ENCODE measurements around the gene CORO2A.
A peak's percentile ranks its signal among the peaks of the same experiment; 100 is the strongest.

CORO2A gene, protein sequence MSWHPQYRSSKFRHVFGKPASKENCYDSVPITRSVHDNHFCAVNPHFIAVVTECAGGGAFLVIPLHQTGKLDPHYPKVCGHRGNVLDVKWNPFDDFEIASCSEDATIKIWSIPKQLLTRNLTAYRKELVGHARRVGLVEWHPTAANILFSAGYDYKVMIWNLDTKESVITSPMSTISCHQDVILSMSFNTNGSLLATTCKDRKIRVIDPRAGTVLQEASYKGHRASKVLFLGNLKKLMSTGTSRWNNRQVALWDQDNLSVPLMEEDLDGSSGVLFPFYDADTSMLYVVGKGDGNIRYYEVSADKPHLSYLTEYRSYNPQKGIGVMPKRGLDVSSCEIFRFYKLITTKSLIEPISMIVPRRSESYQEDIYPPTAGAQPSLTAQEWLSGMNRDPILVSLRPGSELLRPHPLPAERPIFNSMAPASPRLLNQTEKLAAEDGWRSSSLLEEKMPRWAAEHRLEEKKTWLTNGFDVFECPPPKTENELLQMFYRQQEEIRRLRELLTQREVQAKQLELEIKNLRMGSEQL

GRCh38 chr9:98192503-98193335, at the start of gene CORO2A:
CORO2A (minus strand) TSS chr9:98192637; CDS start chr9:98157660, 34,977 bp downstream.
- peak; percentile 61 for DNase-seq

- no peak for DNase-seq
These were observed 49.2 kb upstream of the CORO2A start for GRCh38 chr9:98241357-98242300.

DNA sequence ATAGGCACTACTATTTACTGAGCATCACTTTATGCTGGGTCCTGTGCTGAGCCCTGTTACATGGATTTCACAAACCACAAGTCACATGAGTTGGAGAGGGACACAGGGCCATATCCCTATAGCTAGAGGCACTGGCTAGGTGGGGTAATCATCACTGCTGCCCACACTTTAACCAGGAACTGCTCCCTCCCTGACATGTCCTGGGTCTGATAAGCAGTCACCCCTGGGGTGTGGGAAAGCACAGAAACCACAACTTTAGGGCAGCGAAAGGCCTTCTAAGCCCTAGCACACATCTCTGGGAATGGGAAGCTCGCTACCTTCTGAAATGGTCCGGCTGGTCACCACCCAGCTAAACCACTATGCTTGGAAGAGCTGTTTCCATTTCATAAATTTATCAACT, 48.0 kb upstream of the CORO2A start:
- DNase-seq: no peak

GRCh38 chr9:98236901-98237487, 44.6 kb upstream of the CORO2A start:
- no peak for DNase-seq

GRCh38 chr9:98235126-98235525, 42.7 kb upstream of the CORO2A start:
- DNase-seq: no peak

GRCh38 chr9:98234245-98234825, 41.9 kb upstream of the CORO2A start:
- no peak for DNase-seq

GRCh38 chr9:98232926-98233325, 40.5 kb upstream of the CORO2A start:
- DNase-seq: no peak

DNA sequence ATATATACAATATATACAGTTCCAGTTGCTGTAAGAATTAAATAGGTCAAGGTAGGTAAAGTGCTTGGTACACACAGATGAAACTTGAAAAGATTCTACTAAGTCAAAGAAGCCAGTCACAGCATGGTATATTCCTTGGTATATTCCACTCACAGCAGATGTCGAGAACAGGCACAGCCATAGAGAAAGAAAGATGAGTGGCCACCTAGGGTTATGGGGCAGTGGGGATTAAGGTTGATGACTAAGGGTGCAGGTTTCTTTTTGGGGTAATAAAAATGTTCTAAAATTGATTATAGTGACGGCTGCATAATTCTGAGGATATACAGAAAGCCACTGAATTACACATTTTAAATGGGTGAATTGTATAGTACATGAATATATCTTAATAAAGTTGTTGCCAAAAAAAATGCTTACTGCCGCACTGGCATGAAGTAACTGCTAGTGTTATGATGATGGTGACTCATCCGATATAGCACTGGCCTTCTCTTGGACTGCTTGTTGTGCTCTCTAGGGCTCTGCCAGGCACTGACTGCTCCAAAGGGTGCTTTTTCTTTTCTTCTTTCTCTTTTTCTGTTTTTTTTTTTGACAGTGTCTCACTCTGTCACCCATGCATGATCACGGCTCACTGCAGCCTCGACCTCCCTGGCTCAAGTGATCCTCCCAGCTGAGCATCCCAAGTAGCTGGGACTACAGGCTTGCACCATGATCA, 39.5 kb upstream of the CORO2A start:
- DNase-seq: no peak

DNA sequence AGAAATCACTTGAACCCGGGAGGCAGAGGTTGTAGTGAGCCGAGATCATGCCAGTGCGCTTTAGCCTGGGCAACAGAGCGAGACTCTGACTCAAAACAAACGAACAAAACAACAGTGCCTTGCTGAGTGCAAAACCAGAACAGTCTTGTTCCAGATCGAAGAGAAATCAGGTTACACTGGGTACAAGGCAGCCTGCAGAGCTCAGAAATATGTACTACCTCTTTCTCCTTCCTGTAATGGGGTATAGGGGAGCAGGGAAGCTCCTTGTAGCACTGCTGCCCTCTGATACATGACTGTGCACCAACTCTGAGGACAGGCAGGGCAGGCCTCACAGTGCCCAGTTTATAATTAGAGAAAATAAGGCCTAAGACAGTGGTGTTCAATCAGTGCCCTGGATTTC, 38.4 kb upstream of the CORO2A start:
- DNase-seq: no peak

DNA sequence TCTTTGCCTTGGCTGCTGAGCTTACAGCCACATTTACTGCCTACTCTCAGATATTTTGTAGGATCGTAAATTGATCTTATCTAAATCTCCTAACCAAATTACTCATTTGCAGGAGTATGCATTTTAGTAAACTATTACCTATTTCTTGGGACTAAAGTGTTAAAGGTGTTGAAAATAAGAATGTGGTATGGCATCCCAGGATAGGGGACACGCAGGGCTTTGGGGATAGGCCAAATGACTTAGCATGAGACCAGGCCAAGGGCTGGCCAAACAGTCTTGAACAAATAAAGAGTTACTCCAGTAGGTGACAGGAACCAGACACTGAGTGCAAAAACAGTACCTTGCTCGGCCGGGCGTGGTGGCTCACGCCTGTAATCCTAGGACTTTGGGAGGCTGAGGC, 37.9 kb upstream of the CORO2A start:
- no peak for DNase-seq

GRCh38 chr9:98229620-98230019, 37.2 kb upstream of the CORO2A start:
- DNase-seq: no peak

GRCh38 chr9:98229090-98229395, 36.6 kb upstream of the CORO2A start:
- DNase-seq: no peak

- no peak for DNase-seq
These were observed 36.1 kb upstream of the CORO2A start for GRCh38 chr9:98228392-98229089.

GRCh38 chr9:98227883-98228282, 35.4 kb upstream of the CORO2A start:
- DNase-seq: no peak

DNA sequence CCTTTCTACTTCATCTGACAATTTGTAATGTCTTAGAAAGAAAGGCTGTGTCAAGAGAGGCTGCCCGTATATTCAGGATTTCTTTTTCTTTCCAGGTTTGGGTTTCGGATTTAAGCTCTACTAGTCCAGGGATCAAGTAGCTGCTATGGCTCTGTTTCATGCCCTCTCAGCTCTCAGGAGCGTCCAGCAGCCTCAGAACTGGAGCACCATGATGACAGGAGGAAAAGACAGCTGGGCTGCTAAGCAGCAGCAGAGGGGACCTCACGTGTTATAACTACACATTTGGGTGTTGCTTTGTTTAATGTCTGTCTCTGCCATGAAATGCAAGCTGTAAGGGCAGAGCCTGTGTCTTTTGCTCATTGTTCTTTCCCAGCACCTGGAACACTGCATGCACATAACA, 34.5 kb upstream of the CORO2A start:
- DNase-seq: no peak

GRCh38 chr9:98226516-98226915, 34.1 kb upstream of the CORO2A start:
- no peak for DNase-seq

- DNase-seq: no peak
These were observed 32.6 kb upstream of the CORO2A start for GRCh38 chr9:98225015-98225442.

DNA sequence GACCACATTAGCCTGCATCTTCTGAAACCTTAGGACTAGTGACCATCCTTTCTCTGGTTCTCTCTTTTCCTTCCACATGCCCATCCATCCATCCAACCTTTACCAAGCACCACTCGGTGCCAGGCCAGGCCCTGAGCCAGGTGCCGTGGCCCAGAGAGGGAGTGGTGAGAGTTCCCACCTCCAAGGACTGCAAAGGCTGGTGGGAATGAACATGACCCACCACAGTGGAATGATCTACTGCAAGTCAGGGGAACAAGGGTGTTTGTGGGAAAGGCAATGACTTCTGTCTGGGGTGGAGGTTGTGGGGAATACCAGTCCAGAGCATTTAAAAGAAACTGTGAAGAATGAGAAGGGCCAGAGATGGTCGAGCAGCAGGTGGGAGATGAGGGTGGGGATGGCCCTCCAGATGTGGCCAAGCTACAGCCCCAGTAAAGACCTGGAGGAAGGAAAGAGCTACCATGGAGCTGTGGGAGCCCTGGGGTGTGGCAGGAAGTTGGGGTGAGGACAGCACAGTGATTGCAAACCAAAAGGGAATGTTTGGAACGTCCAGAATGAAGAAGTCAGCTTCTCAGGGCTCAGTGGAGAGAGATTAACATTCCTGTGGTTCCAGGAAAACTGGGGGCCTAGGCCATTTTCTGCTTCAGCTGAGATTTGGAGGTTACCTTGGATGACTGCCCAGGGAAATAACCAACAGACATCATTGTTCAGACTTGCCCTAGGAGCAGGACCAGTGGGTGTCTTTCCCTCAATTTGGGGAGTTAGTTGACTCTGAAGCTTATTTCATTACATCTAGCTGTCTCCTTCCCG, 30.7 kb upstream of the CORO2A start:
- DNase-seq: no peak

DNA sequence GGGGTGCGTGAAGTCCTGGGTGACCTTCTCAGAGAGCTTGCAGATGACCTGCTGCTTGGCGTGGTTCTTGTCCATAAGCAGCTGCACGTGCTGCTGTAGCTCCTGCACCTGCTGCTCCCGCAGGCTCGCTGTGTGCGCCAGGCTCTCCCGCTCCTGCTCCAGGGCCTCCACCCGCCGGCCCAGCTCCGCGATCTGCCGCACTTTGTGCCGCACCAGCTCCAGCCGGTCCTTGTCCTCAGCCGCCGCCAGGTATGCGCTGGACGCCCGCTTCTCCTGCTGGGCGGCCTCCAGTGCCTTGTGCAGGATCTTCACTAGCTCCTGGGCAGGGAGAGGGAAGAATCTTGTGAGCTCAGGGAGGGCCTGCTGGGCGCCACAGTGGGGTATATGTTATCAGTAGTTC, 28.5 kb upstream of the CORO2A start:
- no peak for DNase-seq

Measured in RPMI8226 (cell line).